Stimulated activated CD4-positive, alpha-beta T cell treated with anti-CD3 and anti-CD28 coated beads, Interleukin-1b, Interleukin-23, amount 100 ng/mL, for 4 hours (primary cell): ENCODE data around the gene SGTB.
"Not testable (repeated sequence)": the region's sequence is repeated elsewhere in the genome, so short reads cannot be mapped to it uniquely, and the experiment has no call there.

Source experiments
- DNase-seq, 2 donors: peaks; one replicate each; pipeline ENCODE4 v3.0.0-alpha.2; 2020; ENCODE audit warnings: low read depth in 2 of 2

Gene SGTB

GRCh38 chr5:65734196-65734775, 12.4 kb upstream of the SGTB start:
- not testable (repeated sequence) for DNase-seq

GRCh38 chr5:65732046-65732445, 10.1 kb upstream of the SGTB start:
- DNase-seq, result not testable (repeated sequence)

- no peak for DNase-seq
Measured at GRCh38 chr5:65730910-65731309, 9.0 kb upstream of the SGTB start.

- DNase-seq, result no peak
Measured at GRCh38 chr5:65728218-65728617, 6.3 kb upstream of the SGTB start.

- DNase-seq, result no peak
Measured at GRCh38 chr5:65727491-65728156, 5.7 kb upstream of the SGTB start.

- DNase-seq, result no peak
Measured at GRCh38 chr5:65722575-65723403, 880 bp upstream of the SGTB start.

GRCh38 chr5:65721050-65721719, 724 bp downstream of the SGTB start:
- DNase-seq, result no peak

- no peak for DNase-seq
Measured at GRCh38 chr5:65718576-65719310, 3.2 kb downstream of the SGTB start.

- no peak for DNase-seq
Measured at GRCh38 chr5:65708145-65708544, 13.8 kb downstream of the SGTB start.

GRCh38 chr5:65707663-65708062, 14.2 kb downstream of the SGTB start:
- no peak for DNase-seq

- DNase-seq, result no peak
Measured at GRCh38 chr5:65704621-65705239, 17.2 kb downstream of the SGTB start.

- DNase-seq, result no peak
Measured at GRCh38 chr5:65702036-65702435, 19.9 kb downstream of the SGTB start.

- DNase-seq, result no peak
Measured at GRCh38 chr5:65699338-65699737, 22.6 kb downstream of the SGTB start.

- no peak for DNase-seq
Measured at GRCh38 chr5:65696892-65697291, 25.0 kb downstream of the SGTB start.

GRCh38 chr5:65695896-65696295, 26.0 kb downstream of the SGTB start:
- no peak for DNase-seq

- no peak for DNase-seq
Measured at GRCh38 chr5:65695162-65695755, 26.6 kb downstream of the SGTB start.

GRCh38 chr5:65693121-65693520, 28.8 kb downstream of the SGTB start:
- DNase-seq, result no peak

- DNase-seq, result no peak
Measured at GRCh38 chr5:65682148-65682547, 39.8 kb downstream of the SGTB start.

GRCh38 chr5:65676056-65676455, 45.9 kb downstream of the SGTB start:
- DNase-seq, result not testable (repeated sequence)

- DNase-seq, result no peak
Measured at GRCh38 chr5:65674749-65675148, 47.2 kb downstream of the SGTB start.

GRCh38 chr5:65672796-65673195, 49.1 kb downstream of the SGTB start:
- no peak for DNase-seq
